AG04449 (cell line): ENCODE data around the gene ADCY7.

ENCODE experiments used
- CTCF ChIA-PET: fragments of 350-600 bp; formaldehyde crosslinking; extraction: SDS; loops from one replicate; lab custom pipeline; 2021; ENCODE audit warnings: antibody characterized with exemption; lab: Yijun Ruan, JAX
- POLR2A ChIA-PET: fragments of 400-600, 350-600 bp; formaldehyde crosslinking; extraction: SDS; loops from one replicate; lab custom pipeline; 2020; ENCODE audit warnings: antibody characterized with exemption, inconsistent platforms; lab: Yijun Ruan, JAX
- DNase-seq: peaks from one replicate; pipeline ENCODE4 v3.0.0-alpha.2; 2010; ENCODE audit warnings: low read depth, low spot score
- H3K4me3 ChIP-seq: 2 replicates; pipeline ENCODE4 v1.5.1; 2011; ENCODE audit warnings: low read depth, mild to moderate bottlenecking, control low read depth, low read length
- CTCF ChIP-seq: IDR thresholded peaks from one replicate; pipeline ENCODE4 v1.5.1; 2011; ENCODE audit warnings: mild to moderate bottlenecking, moderate library complexity, low read length, control low read depth, inconsistent platforms; ENCODE audit not compliant: insufficient read depth; ENCODE audit errors: missing control alignments

Gene ADCY7

GRCh38 chr16:50306287-50306686 is 39.9 kb downstream of the ADCY7 start:
- no peak for DNase-seq
- ChIA-PET CTCF (interaction anchor here (0.6 to 1.5 kb wide), 2 partner anchors 21 to 24 kb away, joined by 3 read pairs; no protein-coding TSS in a partner anchor), POLR2A (no interaction called here)
- no peak overlapping the region for H3K4me3 ChIP-seq
- no peak for TF ChIP-seq CTCF

GRCh38 chr16:50308237-50308965 is 42.0 kb downstream of the ADCY7 start:
- ChIA-PET CTCF (interaction anchor here (0.8 to 1.2 kb wide), 4 partner anchors 13 to 285 kb away, joined by 3 to 5 read pairs (median 4); partner anchors contain the start of gene CNEP1R1), POLR2A (no interaction called here)
- TF ChIP-seq CTCF: no peak
- H3K4me3 ChIP-seq: no peak overlapping the region
- no peak for DNase-seq

- ChIA-PET CTCF (interaction anchor here (0.9 to 1.7 kb wide), 3 partner anchors 13 to 284 kb away, joined by 3 to 8 read pairs (median 5); partner anchors contain the start of gene CNEP1R1), POLR2A (no interaction called here)
- no peak overlapping the region for H3K4me3 ChIP-seq
- no peak for TF ChIP-seq CTCF
- no peak for DNase-seq
Measured at GRCh38 chr16:50309156-50309526, 42.8 kb downstream of the ADCY7 start.

GRCh38 chr16:50309527-50310307 is 43.4 kb downstream of the ADCY7 start:
- no peak for DNase-seq
- ChIA-PET POLR2A (no interaction called here), CTCF (interaction anchor here (0.7 to 1.7 kb wide), 4 partner anchors 12 to 285 kb away, joined by 3 to 8 read pairs (median 4); partner anchors contain the start of gene CNEP1R1)
- no peak overlapping the region for H3K4me3 ChIP-seq
- no peak for TF ChIP-seq CTCF

- POLR2A ChIA-PET: no interaction called here
- TF ChIP-seq CTCF: no peak
- DNase-seq: no peak
- CTCF ChIA-PET: interaction anchor here (0.7 to 1.7 kb wide), 3 partner anchors 16 to 286 kb away, joined by 3 to 8 read pairs (median 3); partner anchors contain the start of gene CNEP1R1
- H3K4me3 ChIP-seq: no peak overlapping the region
Measured at GRCh38 chr16:50310308-50311133, 44.2 kb downstream of the ADCY7 start.
